GM12878 (cell line): ENCODE data around the gene PFKL. TPM values are rescaled to one million over a fixed set of nuclear protein-coding genes. Genes with fewer than 3 reads are reported as not detected.

Experiments used
- ATAC-seq: fragments of 200-7000 bp; cut with Tn5 transposase; 3 replicates; pipeline ENCODE4 v1.9.1; 2020; ENCODE audit warnings: mild to moderate bottlenecking, moderate library complexity
- BruUV-seq: library from RNA; stranded (reverse); fragments of 400-500 nt; replicated peaks from 2 replicates; lab custom pipeline; 2021; lab: Mats Ljungman, UMichigan
- CTCF ChIA-PET: fragments of 300-600 bp; sonication (Branson Sonifier 250); formaldehyde crosslinking; extraction: SDS; loops from one replicate; lab custom pipeline; 2021; ENCODE audit warnings: inconsistent platforms; lab: Yijun Ruan, JAX
- POLR2A ChIA-PET: fragments of 350-600 bp; formaldehyde crosslinking; extraction: SDS; loops from one replicate; lab custom pipeline; 2021; ENCODE audit warnings: inconsistent platforms; lab: Charles Lee
- RAD21 ChIA-PET: fragments of 300-600 bp; sonication (Branson Sonifier 250); formaldehyde crosslinking; loops from one replicate; lab custom pipeline; 2023; ENCODE audit warnings: antibody characterized with exemption; ENCODE audit not compliant: unreplicated experiment; lab: Charles Lee
- SMC1A ChIA-PET: fragments of 300-600 bp; sonication (Branson Sonifier 250); formaldehyde crosslinking; loops from one replicate; lab custom pipeline; 2023; ENCODE audit not compliant: unreplicated experiment, uncharacterized antibody; lab: Charles Lee
- DNase-seq: peaks from one replicate; pipeline ENCODE4 v3.0.0-alpha.2; 2011; ENCODE audit warnings: low read depth, low spot score
- FAIRE-seq: peaks from 3 replicates; lab custom pipeline; 2011; peaks lifted over from hg19 to GRCh38; lab: Jason Lieb, UNC
- H2AFZ ChIP-seq: 2 replicates; pipeline ENCODE4 v1.6.0; 2011; ENCODE audit warnings: low read depth, low read length, control low read depth; ENCODE audit not compliant: control insufficient read depth
- H3K27ac ChIP-seq: 2 replicates; pipeline ENCODE4 v1.5.1; 2011; ENCODE audit warnings: control low read depth; ENCODE audit not compliant: control insufficient read depth, insufficient read depth
- H3K27me3 ChIP-seq, 2 experiments: replicated peaks in 1 of 2; 2 replicates each; pipeline versions ENCODE4 v1.6.0 to v1.6.1; 2011; ENCODE audit warnings: low read length in 1 of 2; ENCODE audit not compliant: control insufficient read depth in 2 of 2, insufficient read depth in 2 of 2
- H3K36me3 ChIP-seq, 2 experiments: 2 replicates each; pipeline ENCODE4 v1.5.1; 2011; ENCODE audit warnings: low read length in 1 of 2; ENCODE audit not compliant: control insufficient read depth in 2 of 2, insufficient read depth in 2 of 2
- H3K4me1 ChIP-seq: 2 replicates; pipeline ENCODE4 v1.6.1; 2011; ENCODE audit warnings: mild to moderate bottlenecking, low read length, moderate library complexity, mixed read lengths; ENCODE audit not compliant: control insufficient read depth, insufficient read depth
- H3K4me2 ChIP-seq: 2 replicates; pipeline ENCODE4 v1.6.0; 2011; ENCODE audit warnings: control low read depth; ENCODE audit not compliant: control insufficient read depth, insufficient read depth
- H3K4me3 ChIP-seq: fragments of 200-600 bp; sonication (generic); 2 replicates; pipeline ENCODE4 v1.5.1; 2016
- H3K79me2 ChIP-seq: 2 replicates; pipeline ENCODE4 v1.6.0; 2011; ENCODE audit warnings: low read length; ENCODE audit not compliant: control insufficient read depth, insufficient read depth
- H3K9ac ChIP-seq: 2 replicates; pipeline ENCODE4 v1.8.0; 2011; ENCODE audit warnings: low read length, control low read depth, mixed read lengths; ENCODE audit not compliant: control insufficient read depth, insufficient read depth
- H3K9me3 ChIP-seq: replicated peaks from 3 replicates; pipeline ENCODE4 v1.5.1; 2011; ENCODE audit warnings: mild to moderate bottlenecking, low read length; ENCODE audit not compliant: control insufficient read depth, insufficient read depth
- H4K20me1 ChIP-seq: 2 replicates; pipeline ENCODE4 v1.6.0; 2011; ENCODE audit not compliant: control insufficient read depth, insufficient read depth
- RAD21 ChIP-seq: IDR thresholded peaks from 2 replicates; pipeline ENCODE4 v1.6.1; 2011; ENCODE audit warnings: mild to moderate bottlenecking, low read depth, low read length, moderate library complexity; ENCODE audit not compliant: insufficient read depth
- SIN3A ChIP-seq: IDR thresholded peaks from 2 replicates; pipeline ENCODE4 v1.6.1; 2012; ENCODE audit warnings: low read depth, low read length, improper control_type of control experiment
- SREBF2 ChIP-seq: IDR thresholded peaks from 2 replicates; pipeline ENCODE4 v1.6.1; 2012; ENCODE audit warnings: mild to moderate bottlenecking, low read length
- TARDBP ChIP-seq: IDR thresholded peaks from 2 replicates; pipeline ENCODE4 v1.6.1; 2016; ENCODE audit warnings: borderline replicate concordance
- TCF3 ChIP-seq: IDR thresholded peaks from 2 replicates; pipeline ENCODE4 v1.6.1; 2012; ENCODE audit warnings: low read depth, mild to moderate bottlenecking, low read length, borderline replicate concordance; ENCODE audit not compliant: insufficient read depth
- USF1 ChIP-seq: IDR thresholded peaks from 2 replicates; pipeline ENCODE4 v1.6.1; 2011; ENCODE audit warnings: borderline replicate concordance, low read depth, mild to moderate bottlenecking, moderate library complexity, mixed read lengths, low read length; ENCODE audit not compliant: insufficient read depth; ENCODE audit errors: extremely low read length
- WGBS: methylation state at CpG from one replicate; pipeline ENCODE4 v1.1.6; 2016; ENCODE audit warnings: low lambda C conversion rate; ENCODE audit not compliant: insufficient replicate concordance, insufficient coverage; ENCODE audit errors: missing lambda C conversion rate; 5-methylcytosine and 5-hydroxymethylcytosine counted together
- in situ Hi-C: fragments of 300-500 bp; cut with MboI; formaldehyde crosslinking; loops from 9 replicates; pipeline ENCODE4 v1.14.3; 2018; ENCODE audit warnings: mixed read lengths
- intact Hi-C: fragments of 100-400 bp; cut with micrococcal nuclease; formaldehyde crosslinking; loops from one replicate; pipeline ENCODE4 v1.14.2; 2022; ENCODE audit not compliant: unreplicated experiment
- polyA plus RNA-seq, 11 experiments: library from polyadenylated mRNA; depleted of rRNA in 4 of 11; unstranded in 6 of 11; stranded (reverse) in 5 of 11; fragments of >200 nt; fragmentation: Nextera tagmentation in 4 of 11; fragmentation: Illumina TruSeq in 1 of 11; extraction: Ambion mirVana in 4 of 11; extraction: Trizol in 1 of 11; gene quantifications; 1 replicate in 1 of 11; 2 replicates in 10 of 11; pipeline versions ENCODE4 v1.2.1 to v1.2.3, GENCODE V29; 2011 to 2016; ENCODE audit warnings: inconsistent platforms in 2 of 11, missing spikeins in 2 of 11, low read depth in 1 of 11
- total RNA-seq, 4 experiments: library from RNA; depleted of rRNA in 3 of 4; stranded (reverse); fragments of >200 nt in 3 of 4; fragmentation: Illumina TruSeq in 1 of 4; extraction: Trizol in 1 of 4; gene quantifications; 2 replicates each; pipeline versions ENCODE4 v1.2.1 to v1.2.3, GENCODE V29; 2013 to 2021
- TF ChIP-seq, protein P1 (sequence below): IDR thresholded peaks from 2 replicates; pipeline ENCODE4 v1.6.1; 2012; ENCODE audit warnings: low read depth, low read length, improper control_type of control experiment
- TF ChIP-seq, protein P2 (sequence below): fragments of 450-650 bp; IDR thresholded peaks from 2 replicates; pipeline ENCODE4 v1.6.1; 2017; ENCODE audit warnings: borderline replicate concordance

The PFKL gene
- total and polyA plus RNA-seq, 10 of the 15 experiments (the other 5 are each of a cell fraction or from before 2014, with no cell fraction given): 1.2 to 192 (median 112) TPM

GRCh38 chr21:44366586-44367211 is 66.8 kb downstream of the PFKL start (continued):
- TF ChIP-seq, protein P1, sequence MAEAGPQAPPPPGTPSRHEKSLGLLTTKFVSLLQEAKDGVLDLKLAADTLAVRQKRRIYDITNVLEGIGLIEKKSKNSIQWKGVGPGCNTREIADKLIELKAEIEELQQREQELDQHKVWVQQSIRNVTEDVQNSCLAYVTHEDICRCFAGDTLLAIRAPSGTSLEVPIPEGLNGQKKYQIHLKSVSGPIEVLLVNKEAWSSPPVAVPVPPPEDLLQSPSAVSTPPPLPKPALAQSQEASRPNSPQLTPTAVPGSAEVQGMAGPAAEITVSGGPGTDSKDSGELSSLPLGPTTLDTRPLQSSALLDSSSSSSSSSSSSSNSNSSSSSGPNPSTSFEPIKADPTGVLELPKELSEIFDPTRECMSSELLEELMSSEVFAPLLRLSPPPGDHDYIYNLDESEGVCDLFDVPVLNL: no peak
- TF ChIP-seq TARDBP (no peak), TCF3 (no peak)

GRCh38 chr21:44368711-44369446 is 69.0 kb downstream of the PFKL start:
- ChIA-PET CTCF (no interaction called here), RAD21 (no interaction called here), SMC1A (no interaction called here), POLR2A (no interaction called here)
- Histone ChIP-seq H3K9me3 (no peaks in the 10 kb centered on the region; the same call in 2 of the 3 replicates), H3K79me2 (no peaks in the 10 kb centered on the region), H3K27ac (no peak overlapping the region), H2AFZ (no peak overlapping the region), H3K4me3 (no peak overlapping the region), H3K36me3 (no peaks in the 10 kb centered on the region), H4K20me1 (no peaks in the 10 kb centered on the region), H3K4me1 (no peaks in the 10 kb centered on the region), H3K27me3 (no peaks in the 10 kb centered on the region), H3K4me2 (no peak overlapping the region), H3K9ac (no peak overlapping the region)
- no peak for FAIRE-seq
- in situ Hi-C loops (no loop called here), intact Hi-C loops (no loop called here)
- no peak for DNase-seq
- 97% methylated on average over 28 of the region's 35 CpGs for WGBS
- no peak for ATAC-seq
- BruUV-seq: no TSS peak
- no peak for TF ChIP-seq USF1
- TF ChIP-seq SIN3A: no peak
- TF ChIP-seq SREBF2: no peak
- TF ChIP-seq, protein P2, sequence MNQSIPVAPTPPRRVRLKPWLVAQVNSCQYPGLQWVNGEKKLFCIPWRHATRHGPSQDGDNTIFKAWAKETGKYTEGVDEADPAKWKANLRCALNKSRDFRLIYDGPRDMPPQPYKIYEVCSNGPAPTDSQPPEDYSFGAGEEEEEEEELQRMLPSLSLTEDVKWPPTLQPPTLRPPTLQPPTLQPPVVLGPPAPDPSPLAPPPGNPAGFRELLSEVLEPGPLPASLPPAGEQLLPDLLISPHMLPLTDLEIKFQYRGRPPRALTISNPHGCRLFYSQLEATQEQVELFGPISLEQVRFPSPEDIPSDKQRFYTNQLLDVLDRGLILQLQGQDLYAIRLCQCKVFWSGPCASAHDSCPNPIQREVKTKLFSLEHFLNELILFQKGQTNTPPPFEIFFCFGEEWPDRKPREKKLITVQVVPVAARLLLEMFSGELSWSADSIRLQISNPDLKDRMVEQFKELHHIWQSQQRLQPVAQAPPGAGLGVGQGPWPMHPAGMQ: no peak
- no peak for TF ChIP-seq RAD21
